ENCODE results near the gene ABCB1. TPM values are rescaled to one million over a fixed set of nuclear protein-coding genes. Genes with fewer than 3 reads are reported as not detected.

ABCB1 gene
- total and polyA plus RNA-seq, 2 experiments from 2014 or later: 0.53 to 0.80 TPM

- DNase-seq (ENCODE audit: low spot score) (no peak), ATAC-seq (no peak)
- no peaks in the 10 kb centered on the region for H3K36me3 Mint-ChIP-seq (ENCODE audit: low read depth)
- Histone ChIP-seq H2AFZ (no peak overlapping the region), H3K79me2 (replicated peaks; ENCODE audit: insufficient read depth) (no peaks in the 10 kb centered on the region), H3F3A (replicated peaks; ENCODE audit: low read depth) (no peaks in the 10 kb centered on the region), H4K20me1 (replicated peaks; ENCODE audit: insufficient read depth) (no peaks in the 10 kb centered on the region), H3K36me3 (ENCODE audit: insufficient read depth) (no peaks in the 10 kb centered on the region), H3K4me2 (no peak overlapping the region), H3K4me3 (no peak overlapping the region), H3K4me1 (ENCODE audit: insufficient read depth) (no peaks in the 10 kb centered on the region), H3K27ac (ENCODE audit: low read depth) (no peak overlapping the region), H3K9me2 (ENCODE audit: insufficient read depth) (no peaks in the 10 kb centered on the region), H3K27me3 (ENCODE audit: insufficient read depth) (no peaks in the 10 kb centered on the region)
- no peak overlapping the region for H3K4me3 Mint-ChIP-seq
- H3K27me3 Mint-ChIP-seq (ENCODE audit: insufficient read depth, low read depth, poor library complexity): no peaks in the 10 kb centered on the region
- H3K9me3 Mint-ChIP-seq: no peaks in the 10 kb centered on the region
- TF ChIP-seq ZNF462 (CRISPR knock-in tag; IDR thresholded peaks at IDR 0.05): no peak
- TF ChIP-seq, protein P1, sequence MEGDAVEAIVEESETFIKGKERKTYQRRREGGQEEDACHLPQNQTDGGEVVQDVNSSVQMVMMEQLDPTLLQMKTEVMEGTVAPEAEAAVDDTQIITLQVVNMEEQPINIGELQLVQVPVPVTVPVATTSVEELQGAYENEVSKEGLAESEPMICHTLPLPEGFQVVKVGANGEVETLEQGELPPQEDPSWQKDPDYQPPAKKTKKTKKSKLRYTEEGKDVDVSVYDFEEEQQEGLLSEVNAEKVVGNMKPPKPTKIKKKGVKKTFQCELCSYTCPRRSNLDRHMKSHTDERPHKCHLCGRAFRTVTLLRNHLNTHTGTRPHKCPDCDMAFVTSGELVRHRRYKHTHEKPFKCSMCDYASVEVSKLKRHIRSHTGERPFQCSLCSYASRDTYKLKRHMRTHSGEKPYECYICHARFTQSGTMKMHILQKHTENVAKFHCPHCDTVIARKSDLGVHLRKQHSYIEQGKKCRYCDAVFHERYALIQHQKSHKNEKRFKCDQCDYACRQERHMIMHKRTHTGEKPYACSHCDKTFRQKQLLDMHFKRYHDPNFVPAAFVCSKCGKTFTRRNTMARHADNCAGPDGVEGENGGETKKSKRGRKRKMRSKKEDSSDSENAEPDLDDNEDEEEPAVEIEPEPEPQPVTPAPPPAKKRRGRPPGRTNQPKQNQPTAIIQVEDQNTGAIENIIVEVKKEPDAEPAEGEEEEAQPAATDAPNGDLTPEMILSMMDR (conservative IDR thresholded peaks at IDR 0.05; ENCODE audit: low read depth in 2 of 2): no peak
- no peak for TF ChIP-seq STAT1 (IDR thresholded peaks at IDR 0.05; ENCODE audit: unreplicated experiment)
- no peak for TF ChIP-seq POLR2AphosphoS5 (IDR thresholded peaks at IDR 0.05; ENCODE audit: low read depth)
- TF ChIP-seq JUNB (IDR thresholded peaks at IDR 0.05; ENCODE audit: unreplicated experiment): no peak
- TF ChIP-seq ZNF114 (CRISPR knock-in tag; IDR thresholded peaks at IDR 0.05): no peak
- no peak for TF ChIP-seq ZNF331 (CRISPR knock-in tag; IDR thresholded peaks at IDR 0.05; ENCODE audit: low read depth)
- TF ChIP-seq NANOG (IDR thresholded peaks at IDR 0.05; ENCODE audit: borderline replicate concordance): no peak
- H3K27ac Mint-ChIP-seq: no peak overlapping the region
- H3K4me1 Mint-ChIP-seq: no peaks in the 10 kb centered on the region
Observed at GRCh38 chr7:87592300-87592699, 8.4 kb downstream of the ABCB1 start.

Measured in GM23338 (cell line).